Melanocyte of skin (primary cell): ENCODE results near the gene CT45A5. TPM values are rescaled to one million over a fixed set of nuclear protein-coding genes. Genes with fewer than 3 reads are reported as not detected.

Experiments used
- total RNA-seq, 2 donors: library from RNA; depleted of rRNA; stranded (reverse); fragments of >200 nt; gene quantifications; 2 replicates each; pipeline ENCODE4 v1.2.3, GENCODE V29; 2012

The CT45A5 gene, protein sequence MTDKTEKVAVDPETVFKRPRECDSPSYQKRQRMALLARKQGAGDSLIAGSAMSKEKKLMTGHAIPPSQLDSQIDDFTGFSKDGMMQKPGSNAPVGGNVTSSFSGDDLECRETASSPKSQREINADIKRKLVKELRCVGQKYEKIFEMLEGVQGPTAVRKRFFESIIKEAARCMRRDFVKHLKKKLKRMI
- not detected for total RNA-seq

DNA sequence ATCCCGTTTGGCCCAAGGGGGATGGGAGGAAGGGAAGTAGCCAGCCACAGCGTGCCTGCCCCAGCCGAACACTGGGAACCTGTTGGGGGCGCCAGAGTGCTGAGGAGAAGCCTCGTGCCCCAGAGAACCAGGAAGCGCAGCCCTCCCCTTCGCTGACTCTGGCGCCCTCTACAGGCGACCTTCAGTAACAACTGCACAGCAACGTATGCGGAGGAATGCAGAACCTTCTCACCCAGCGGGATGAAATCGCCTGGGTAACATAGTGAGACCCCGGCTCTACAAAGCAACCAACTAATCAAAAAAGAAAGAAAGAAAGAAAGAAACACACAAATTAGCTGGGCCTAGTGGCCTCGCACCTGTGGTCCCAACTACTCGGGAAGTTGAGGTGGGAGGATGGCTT, at the start of gene CT45A5:
Gene CT45A5 (minus strand): TSS at position 101 of the 400 bp plus-strand sequence. CDS start 3,774 bp downstream, outside the sequence.

DNA sequence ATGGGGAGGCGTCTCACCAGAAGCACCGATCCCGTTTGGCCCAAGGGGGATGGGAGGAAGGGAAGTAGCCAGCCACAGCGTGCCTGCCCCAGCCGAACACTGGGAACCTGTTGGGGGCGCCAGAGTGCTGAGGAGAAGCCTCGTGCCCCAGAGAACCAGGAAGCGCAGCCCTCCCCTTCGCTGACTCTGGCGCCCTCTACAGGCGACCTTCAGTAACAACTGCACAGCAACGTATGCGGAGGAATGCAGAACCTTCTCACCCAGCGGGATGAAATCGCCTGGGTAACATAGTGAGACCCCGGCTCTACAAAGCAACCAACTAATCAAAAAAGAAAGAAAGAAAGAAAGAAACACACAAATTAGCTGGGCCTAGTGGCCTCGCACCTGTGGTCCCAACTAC, 34.6 kb upstream of the CT45A5 start, which contains the start of gene CT45A2:
Gene CT45A2 (minus strand): TSS at position 101 of the 400 bp plus-strand sequence. CDS start 3,747 bp downstream, outside the sequence.

DNA sequence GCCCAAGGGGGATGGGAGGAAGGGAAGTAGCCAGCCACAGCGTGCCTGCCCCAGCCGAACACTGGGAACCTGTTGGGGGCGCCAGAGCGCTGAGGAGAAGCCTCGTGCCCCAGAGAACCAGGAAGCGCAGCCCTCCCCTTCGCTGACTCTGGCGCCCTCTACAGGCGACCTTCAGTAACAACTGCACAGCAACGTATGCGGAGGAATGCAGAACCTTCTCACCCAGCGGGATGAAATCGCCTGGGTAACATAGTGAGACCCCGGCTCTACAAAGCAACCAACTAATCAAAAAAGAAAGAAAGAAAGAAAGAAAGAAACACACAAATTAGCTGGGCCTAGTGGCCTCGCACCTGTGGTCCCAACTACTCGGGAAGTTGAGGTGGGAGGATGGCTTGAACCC, 17.4 kb upstream of the CT45A5 start, which contains the start of gene CT45A6:
Gene CT45A6 (minus strand): TSS at position 101 of the 400 bp plus-strand sequence. CDS start 3,794 bp downstream, outside the sequence.

DNA sequence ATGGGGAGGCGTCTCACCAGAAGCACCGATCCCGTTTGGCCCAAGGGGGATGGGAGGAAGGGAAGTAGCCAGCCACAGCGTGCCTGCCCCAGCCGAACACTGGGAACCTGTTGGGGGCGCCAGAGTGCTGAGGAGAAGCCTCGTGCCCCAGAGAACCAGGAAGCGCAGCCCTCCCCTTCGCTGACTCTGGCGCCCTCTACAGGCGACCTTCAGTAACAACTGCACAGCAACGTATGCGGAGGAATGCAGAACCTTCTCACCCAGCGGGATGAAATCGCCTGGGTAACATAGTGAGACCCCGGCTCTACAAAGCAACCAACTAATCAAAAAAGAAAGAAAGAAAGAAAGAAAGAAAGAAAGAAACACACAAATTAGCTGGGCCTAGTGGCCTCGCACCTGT, 17.2 kb downstream of the CT45A5 start, which contains the start of gene CT45A3:
Gene CT45A3 (minus strand): TSS at position 101 of the 400 bp plus-strand sequence. CDS start 3,747 bp downstream, outside the sequence.

Other genes starting within 250 kb of the CT45A5 start
- gene CT45A1, start 71.9 kb downstream of the CT45A5 start, total RNA-seq = not detected
- not detected for gene CT45A3, start 17.3 kb downstream of the CT45A5 start, total RNA-seq
- gene CT45A6, start 17.3 kb upstream of the CT45A5 start, total RNA-seq = not detected
- gene CT45A2, start 34.5 kb upstream of the CT45A5 start, total RNA-seq = not detected
- gene CT45A7, start 51.8 kb upstream of the CT45A5 start, total RNA-seq = not detected
- gene CT45A8, start 69.0 kb upstream of the CT45A5 start, total RNA-seq = not detected
- gene CT45A9, start 86.3 kb upstream of the CT45A5 start, total RNA-seq = not detected
- gene CT45A10, start 107.9 kb upstream of the CT45A5 start, total RNA-seq = not detected
- not detected for gene SAGE1, start 108.2 kb upstream of the CT45A5 start, total RNA-seq
- 10 to 100 TPM; 18.9 to 23.3 TPM for gene MMGT1, start 188.5 kb upstream of the CT45A5 start, total RNA-seq
- gene SLC9A6, start 199.9 kb upstream of the CT45A5 start, total RNA-seq = 10 to 100 TPM; 21.0 to 23.6 TPM